GM18907 (cell line): Measurements from ENCODE around the gene HBA1.
"Not testable (repeated sequence)": the region's sequence is repeated elsewhere in the genome, so short reads cannot be mapped to it uniquely, and the experiment has no call there.

Experiments
- ATAC-seq: cut with Tn5 transposase; IDR thresholded peaks from one replicate; pipeline ENCODE4 v1.9.1; 2021; ENCODE audit warnings: mild to moderate bottlenecking, moderate library complexity; ENCODE audit not compliant: unreplicated experiment

HBA1 gene

DNA sequence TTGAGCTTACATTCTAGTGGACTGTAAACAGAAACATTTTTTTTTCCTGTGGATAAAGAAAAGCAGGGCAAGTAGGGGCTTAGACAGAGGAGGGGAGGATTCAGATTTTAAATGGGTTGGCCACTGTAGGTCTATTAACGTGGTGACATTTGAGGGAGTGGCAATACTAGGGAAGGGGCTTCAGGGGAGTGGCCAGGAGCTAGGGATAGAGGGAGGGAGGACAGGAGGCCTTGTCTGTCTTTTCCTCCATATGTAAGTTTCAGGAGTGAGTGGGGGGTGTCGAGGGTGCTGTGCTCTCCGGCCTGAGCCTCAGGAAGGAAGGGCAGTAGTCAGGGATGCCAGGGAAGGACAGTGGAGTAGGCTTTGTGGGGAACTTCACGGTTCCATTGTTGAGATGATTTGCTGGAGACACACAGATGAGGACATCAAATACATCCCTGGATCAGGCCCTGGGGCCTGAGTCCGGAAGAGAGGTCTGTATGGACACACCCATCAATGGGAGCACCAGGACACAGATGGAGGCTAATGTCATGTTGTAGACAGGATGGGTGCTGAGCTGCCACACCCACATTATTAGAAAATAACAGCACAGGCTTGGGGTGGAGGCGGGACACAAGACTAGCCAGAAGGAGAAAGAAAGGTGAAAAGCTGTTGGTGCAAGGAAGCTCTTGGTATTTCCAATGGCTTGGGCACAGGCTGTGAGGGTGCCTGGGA lies 17.2 kb upstream of the HBA1 start:
- no peak for ATAC-seq

- not testable (repeated sequence) for ATAC-seq
These were observed 16.2 kb upstream of the HBA1 start for GRCh38 chr16:160242-160641.

DNA sequence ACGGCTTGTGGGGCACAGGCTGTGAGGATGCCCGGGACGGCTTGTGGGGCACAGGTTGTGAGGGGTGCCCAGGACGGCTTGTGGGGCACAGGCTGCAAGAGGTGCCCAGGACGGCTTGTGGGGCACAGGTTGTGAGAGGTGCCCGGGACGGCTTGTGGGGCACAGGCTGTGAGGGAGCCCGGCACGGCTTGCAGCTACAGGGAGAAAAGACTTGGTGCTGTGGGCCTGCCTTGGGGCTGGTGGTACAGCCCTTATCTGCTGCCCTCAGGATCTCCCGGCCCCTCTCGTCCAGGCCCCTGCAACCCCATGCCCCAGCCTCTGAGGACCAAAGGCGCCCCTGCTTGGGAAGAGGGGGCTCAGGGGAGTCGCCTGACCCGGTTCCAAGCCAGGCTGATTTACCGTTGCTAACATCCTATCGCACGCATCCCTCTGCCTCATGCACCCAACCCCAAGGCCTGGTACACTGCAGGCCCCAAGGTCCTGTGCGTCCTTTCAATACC lies 15.7 kb upstream of the HBA1 start:
- ATAC-seq: no peak

- ATAC-seq: no peak
These were observed 14.0 kb upstream of the HBA1 start for GRCh38 chr16:162271-162991.

DNA sequence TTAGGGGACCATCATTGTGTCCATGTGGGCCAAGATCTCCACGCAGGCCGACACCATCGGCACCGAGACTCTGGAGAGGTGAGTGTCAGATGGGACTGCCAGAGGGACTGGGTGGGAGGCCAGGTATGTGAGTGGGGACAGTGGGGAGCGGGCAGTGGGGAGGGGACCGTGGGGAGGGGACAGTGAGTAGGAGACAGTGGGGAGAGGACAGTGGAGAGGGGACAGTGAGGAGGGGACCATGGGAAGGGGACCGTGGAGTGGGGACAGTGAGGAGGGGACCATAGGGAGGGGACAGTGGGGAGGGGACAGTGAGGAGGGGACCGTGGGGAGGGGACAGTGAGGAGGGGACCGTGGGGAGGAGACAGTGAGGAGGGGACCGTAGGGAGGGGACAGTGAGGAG lies 13.3 kb upstream of the HBA1 start:
- ATAC-seq: not testable (repeated sequence)

DNA sequence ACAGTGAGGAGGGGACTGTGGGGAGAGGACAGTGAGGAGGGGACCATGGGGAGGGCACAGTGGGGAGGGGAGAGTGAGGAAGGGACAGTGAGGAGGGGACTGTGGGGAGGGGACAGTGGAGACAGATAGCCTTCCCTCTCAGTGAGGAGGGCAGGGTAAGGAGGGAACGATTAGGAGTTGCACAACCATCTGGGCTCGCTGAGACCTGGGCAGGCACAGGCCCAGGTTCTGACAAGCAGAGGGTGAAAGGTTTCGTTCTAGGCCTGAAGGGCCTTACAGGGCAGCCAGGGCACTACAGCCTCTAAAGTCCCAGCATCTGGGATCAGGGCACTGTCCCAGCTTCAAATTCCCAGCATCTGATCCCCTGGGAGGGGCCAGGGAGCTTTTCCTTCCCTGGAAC lies 12.8 kb upstream of the HBA1 start:
- ATAC-seq: not testable (repeated sequence)

DNA sequence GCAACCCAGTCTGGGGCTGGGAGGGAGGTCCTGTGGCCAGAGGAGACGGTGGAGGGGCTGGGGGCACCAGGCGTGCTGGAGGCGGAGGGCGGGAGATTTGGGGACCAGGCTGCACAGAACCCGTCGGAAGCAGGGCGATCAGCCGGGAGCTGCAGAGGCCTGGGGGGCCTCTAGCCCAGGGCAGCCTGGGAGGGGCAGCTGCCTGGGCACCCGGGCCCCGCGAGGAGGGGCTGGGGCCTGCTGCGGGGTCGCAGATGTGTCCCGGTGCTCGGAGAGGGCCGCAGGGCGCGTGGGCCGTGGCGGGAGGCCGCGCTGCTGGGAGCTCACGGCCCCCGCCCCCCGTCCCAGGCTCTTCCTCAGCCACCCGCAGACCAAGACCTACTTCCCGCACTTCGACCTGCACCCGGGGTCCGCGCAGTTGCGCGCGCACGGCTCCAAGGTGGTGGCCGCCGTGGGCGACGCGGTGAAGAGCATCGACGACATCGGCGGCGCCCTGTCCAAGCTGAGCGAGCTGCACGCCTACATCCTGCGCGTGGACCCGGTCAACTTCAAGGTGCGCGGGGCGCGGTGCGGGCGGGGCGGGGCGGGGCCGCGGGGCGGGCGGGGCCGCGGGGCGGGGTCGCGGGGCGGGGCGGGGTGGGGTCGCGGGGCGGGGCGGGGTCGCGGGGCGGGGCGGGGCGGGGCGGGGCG lies 12.2 kb upstream of the HBA1 start:
- not testable (repeated sequence) for ATAC-seq

- ATAC-seq: no peak
These were observed 11.5 kb upstream of the HBA1 start for GRCh38 chr16:164827-165538.

- no peak for ATAC-seq
These were observed 10.7 kb upstream of the HBA1 start, which contains the start of gene HBM for GRCh38 chr16:165539-166374. Gene HBM (plus strand): TSS chr16:165978. CDS start chr16:165998, 20 bp downstream.

GRCh38 chr16:166375-167121 lies 9.9 kb upstream of the HBA1 start:
- no peak for ATAC-seq

- ATAC-seq: no peak
These were observed 9.3 kb upstream of the HBA1 start for GRCh38 chr16:167122-167690.

GRCh38 chr16:168424-168823 lies 8.1 kb upstream of the HBA1 start:
- ATAC-seq: no peak

DNA sequence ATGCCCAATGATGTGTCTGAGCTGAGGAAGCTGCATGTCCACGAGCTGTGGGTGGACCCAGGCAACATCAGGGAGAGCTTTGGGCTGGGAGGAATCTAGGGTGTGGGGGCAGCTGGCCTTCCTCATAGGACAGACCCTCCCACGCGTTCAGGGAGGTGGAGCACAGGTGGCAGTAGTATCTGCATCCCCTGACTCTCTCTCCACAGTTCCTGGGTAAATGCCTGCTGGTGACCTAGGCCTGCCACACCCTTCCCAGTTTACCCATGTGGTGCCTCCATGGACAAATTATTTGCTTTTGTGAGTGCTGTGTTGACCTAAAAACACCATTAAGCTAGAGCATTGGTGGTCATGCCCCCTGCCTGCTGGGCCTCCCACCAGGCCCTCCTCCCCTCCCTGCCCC lies 7.5 kb upstream of the HBA1 start:
- ATAC-seq: no peak

DNA sequence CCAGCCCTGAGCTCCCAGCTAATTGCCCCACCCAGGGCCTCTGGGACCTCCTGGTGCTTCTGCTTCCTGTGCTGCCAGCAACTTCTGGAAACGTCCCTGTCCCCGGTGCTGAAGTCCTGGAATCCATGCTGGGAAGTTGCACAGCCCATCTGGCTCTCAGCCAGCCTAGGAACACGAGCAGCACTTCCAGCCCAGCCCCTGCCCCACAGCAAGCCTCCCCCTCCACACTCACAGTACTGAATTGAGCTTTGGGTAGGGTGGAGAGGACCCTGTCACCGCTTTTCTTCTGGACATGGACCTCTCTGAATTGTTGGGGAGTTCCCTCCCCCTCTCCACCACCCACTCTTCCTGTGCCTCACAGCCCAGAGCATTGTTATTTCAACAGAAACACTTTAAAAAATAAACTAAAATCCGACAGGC lies 6.4 kb upstream of the HBA1 start:
- ATAC-seq: not testable (repeated sequence)

DNA sequence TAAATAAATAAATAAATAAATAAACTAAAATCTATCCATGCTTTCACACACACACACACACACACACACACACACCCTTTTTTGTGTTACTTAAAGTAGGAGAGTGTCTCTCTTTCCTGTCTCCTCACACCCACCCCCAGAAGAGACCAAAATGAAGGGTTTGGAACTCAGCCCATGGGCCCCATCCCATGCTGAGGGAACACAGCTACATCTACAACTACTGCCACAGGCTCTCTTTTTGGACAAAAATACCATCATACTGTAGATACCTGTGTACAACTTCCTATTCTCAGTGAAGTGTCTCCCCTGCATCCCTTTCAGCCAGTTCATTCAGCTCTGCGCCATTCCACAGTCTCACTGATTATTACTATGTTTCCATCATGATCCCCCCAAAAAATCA lies 5.7 kb upstream of the HBA1 start:
- no peak for ATAC-seq

DNA sequence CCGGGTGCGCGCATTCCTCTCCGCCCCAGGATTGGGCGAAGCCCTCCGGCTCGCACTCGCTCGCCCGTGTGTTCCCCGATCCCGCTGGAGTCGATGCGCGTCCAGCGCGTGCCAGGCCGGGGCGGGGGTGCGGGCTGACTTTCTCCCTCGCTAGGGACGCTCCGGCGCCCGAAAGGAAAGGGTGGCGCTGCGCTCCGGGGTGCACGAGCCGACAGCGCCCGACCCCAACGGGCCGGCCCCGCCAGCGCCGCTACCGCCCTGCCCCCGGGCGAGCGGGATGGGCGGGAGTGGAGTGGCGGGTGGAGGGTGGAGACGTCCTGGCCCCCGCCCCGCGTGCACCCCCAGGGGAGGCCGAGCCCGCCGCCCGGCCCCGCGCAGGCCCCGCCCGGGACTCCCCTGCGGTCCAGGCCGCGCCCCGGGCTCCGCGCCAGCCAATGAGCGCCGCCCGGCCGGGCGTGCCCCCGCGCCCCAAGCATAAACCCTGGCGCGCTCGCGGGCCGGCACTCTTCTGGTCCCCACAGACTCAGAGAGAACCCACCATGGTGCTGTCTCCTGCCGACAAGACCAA lies 4.0 kb upstream of the HBA1 start, which contains the start of gene HBA2:
Gene HBA2 (plus strand): TSS at position 503 of the 568 bp plus-strand sequence. CDS start 37 bp downstream, at position 540.
- not testable (repeated sequence) for ATAC-seq

DNA sequence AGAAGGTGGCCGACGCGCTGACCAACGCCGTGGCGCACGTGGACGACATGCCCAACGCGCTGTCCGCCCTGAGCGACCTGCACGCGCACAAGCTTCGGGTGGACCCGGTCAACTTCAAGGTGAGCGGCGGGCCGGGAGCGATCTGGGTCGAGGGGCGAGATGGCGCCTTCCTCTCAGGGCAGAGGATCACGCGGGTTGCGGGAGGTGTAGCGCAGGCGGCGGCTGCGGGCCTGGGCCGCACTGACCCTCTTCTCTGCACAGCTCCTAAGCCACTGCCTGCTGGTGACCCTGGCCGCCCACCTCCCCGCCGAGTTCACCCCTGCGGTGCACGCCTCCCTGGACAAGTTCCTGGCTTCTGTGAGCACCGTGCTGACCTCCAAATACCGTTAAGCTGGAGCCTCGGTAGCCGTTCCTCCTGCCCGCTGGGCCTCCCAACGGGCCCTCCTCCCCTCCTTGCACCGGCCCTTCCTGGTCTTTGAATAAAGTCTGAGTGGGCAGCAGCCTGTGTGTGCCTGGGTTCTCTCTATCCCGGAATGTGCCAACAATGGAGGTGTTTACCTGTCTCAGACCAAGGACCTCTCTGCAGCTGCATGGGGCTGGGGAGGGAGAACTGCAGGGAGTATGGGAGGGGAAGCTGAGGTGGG lies 3.1 kb upstream of the HBA1 start:
- ATAC-seq: not testable (repeated sequence)
